ENCODE measurements around the gene DUSP22.

DUSP22 gene

DNA sequence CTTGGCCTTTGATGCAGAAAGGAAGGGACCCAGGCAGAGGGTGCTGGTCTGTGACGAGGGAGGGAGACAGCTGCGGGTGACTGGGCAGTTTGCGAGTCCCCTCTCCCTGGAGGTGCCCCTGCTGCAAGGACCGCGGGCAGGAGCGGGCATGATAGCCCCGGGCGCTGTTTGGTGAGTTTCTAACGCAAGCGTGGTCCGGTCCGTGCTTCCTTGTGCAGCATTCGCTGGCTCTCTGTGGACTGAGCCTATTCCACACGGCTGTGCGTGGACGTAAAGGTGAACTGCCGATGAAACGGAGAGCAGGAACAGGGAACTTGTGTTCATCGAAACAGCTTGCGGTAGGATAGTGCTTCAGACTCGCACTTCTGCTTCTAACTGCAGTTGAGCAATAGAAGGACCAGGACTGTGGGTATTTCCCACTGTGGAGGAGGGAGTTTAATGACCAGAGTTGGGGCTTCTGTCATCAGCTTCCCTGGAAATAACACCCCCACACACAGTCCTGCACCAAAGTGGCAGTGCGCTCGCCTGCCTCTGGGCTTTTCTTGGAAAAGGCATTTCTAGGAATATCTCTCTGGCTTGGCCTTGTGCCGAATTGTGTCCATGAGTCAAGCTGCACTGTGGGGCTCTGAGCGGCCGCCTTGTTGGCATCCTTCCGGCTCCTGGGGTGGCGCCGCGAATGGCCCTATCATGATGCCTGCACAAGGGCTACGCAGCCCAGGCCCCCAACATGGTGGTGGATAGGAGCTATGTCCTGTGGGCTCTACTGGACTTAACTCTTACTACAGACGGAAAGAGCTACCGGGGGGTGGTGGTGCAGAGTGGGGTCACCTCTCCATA, 48.9 kb downstream of the DUSP22 start:
- no peak for DNase-seq

DNA sequence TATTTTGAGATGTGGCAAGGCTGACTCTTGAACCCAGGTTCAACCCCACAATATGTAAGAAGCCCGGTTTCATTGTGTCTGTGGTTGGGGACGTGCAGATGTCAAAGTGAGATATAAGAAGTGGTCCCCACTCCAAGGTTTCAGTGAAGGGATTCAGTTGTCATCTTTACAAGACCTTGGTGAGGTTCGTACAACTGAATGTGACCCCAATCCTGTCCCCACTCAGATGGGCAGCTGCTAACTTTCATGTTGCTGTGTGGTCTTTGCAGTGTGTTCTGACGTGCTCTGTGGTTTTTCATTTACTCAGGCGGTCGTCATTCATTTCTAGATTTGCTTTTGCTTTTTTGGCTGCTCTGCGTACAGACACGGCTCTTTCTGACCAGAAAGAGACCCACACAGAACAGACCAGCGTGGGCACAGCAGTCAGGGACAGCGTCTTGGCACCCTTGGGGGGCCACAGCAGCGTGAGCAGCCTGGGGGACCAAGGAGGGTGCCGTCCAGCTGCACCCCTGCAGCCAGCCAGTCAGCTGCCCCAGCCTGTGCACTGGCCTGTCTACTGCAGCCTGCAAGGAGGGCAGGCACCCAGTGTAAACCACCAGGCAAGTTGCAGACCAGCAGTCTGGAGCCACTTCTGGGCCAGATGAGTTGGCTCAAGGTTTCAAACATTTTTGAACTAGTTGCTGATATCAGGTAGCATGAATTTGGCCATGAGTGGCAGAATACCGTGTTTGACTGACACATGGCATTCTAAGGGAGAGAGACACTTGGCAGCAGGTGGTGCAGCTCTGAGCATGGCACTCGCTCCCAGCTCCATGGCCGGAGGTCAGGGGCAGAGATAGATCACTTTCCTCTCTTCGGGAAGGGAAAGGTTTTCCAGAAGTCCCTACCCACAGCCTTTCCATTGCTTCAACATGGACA, 49.9 kb downstream of the DUSP22 start:
- DNase-seq = no peak

GRCh38 chr6:342832-343179, 50.5 kb downstream of the DUSP22 start:
- no peak for DNase-seq

DNA sequence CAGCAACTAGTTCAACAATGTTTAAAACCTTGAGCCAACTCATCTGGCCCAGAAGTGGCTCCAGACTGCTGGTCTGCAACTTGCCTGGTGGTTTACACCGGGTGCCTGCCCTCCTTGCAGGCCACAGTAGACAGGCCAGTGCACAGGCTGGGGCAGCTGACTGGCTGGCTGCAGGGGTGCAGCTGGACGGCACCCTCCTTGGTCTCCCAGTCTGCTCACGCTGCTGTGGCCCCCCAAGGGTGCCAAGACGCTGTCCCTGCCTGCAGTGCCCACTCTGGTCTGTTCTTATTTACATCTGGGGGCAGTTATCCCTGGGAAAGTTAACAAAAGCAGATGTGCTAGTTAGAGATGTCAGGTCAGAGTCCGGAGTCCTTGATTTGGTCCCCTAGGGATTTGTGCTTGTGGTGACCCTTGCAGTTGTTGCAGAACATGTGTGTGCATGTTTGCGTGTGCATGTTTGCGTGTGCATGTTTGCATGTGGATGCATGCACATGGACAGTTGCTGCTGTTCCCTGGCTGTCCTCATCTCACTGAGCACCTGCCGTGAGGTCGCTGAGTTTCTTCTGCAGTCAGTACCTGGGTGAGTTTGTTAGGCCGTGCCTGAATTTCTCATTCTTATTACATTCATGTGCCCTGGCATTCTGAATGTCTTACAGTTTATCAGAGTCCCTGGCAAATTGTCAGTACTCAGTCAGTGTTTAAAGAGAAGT, 51.1 kb downstream of the DUSP22 start:
- DNase-seq = no peak

DNA sequence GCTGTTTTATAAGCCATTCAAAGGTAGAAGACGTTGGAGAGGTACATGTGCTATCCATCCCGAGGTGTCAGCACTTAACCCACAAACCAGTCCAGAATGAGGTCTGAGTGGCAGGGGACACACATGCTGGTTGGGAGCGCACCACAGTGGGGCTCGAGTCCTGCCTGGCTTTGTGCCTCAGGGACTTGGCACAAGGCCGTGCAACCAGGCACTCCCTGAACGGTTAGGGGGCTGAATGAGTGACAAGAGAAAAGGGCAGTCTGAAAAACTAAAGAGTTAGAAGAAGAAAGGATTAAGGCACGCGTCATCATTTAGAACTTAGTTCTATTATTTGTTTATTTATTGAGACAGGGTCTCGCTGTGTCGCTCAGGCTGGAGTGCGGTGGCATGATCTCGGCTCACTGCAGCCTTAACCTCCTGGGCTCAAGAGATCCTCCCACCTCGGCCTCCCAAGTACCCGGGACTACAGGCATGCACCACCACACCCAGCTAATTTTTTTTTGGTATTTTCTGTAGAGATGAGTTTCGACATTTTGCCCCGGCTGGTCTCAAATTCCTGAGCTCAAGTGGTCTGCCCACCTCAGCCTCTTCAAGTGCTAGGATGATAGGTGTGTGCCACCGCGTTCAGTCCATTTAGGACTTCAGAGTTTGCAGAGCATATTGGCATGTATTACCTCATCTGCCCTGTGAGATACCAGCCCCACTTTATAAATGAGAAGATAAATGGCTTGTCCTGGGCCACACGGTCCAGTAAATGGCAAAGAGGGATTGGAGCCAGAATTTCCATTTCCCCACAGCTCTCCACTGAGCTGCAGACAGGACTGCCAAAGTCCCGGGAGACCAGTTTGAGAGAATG, 51.9 kb downstream of the DUSP22 start:
- DNase-seq = no peak

- DNase-seq = no peak
These were observed 52.6 kb downstream of the DUSP22 start for GRCh38 chr6:344816-345340.

DNA sequence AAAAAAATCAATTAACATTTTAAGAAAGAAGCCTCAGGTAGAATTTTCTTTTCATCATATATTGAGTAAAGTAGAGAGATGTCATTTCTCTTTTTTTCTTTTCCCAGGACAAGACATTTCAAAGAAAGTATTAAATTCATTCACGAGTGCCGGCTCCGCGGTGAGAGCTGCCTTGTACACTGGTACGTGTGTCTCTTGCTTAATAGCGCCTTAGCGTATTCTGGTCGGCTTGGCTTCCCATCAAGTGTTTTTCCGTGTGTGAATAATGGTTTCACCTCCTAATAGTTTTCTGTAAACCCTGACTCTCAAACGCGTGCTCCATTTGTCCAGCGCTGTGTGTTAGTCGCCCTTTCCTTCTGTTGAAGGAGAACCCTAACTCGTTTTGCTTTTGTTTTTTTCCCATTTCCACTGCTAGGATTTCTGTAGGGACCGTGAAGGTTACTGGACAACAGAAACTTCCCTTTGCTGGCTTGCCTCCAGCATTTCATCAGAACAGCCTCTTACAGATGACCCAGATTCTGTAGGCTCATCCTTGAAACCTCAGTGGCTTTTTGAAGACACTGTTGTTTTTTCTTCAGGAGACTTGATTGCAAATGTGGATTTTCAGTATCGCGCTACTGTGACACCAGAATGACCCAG, 53.6 kb downstream of the DUSP22 start:
- no peak for DNase-seq

GRCh38 chr6:346386-347030, 54.2 kb downstream of the DUSP22 start:
- DNase-seq = no peak

- DNase-seq = no peak
These were observed 54.9 kb downstream of the DUSP22 start for GRCh38 chr6:347232-347631.

DNA sequence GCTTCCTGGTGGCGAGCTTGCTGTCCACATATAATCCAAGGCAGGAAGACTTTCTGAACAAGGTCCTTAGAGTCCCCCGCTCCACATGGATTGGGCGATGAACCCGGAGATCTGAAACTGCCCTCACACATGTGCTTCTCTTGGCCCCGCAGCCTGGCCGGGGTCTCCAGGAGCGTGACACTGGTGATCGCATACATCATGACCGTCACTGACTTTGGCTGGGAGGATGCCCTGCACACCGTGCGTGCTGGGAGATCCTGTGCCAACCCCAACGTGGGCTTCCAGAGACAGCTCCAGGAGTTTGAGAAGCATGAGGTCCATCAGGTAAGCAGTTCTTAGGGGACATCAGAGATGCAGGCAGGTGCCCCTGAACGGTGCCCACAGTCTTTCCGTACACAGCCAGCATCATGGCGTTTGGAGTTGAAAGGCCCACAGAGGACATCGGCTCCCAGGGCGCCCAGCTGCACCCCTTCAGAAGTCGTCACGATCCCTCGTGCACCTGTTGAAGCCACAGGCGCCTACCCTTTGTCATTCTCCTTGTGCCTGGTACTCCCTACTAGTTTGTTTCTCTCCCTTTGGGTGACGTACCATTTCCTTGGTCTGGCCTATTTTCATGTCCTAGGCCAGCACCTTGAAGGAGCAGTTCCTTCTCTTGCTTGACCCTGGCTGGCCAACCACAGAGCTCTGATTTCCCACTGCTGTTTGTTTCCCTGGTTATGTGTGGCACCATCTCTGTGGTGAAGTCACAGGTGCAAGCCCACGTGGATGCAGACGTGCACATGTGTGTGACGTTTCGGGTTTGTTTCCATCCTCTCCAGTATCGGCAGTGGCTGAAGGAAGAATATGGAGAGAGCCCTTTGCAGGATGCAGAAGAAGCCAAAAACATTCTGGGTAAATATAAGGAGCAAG, 55.9 kb downstream of the DUSP22 start:
- no peak for DNase-seq

- DNase-seq = no peak
These were observed 56.6 kb downstream of the DUSP22 start for GRCh38 chr6:348860-349396.

GRCh38 chr6:349491-349921, 57.2 kb downstream of the DUSP22 start:
- DNase-seq = no peak

GRCh38 chr6:350371-350770, 58.1 kb downstream of the DUSP22 start:
- DNase-seq = no peak

GRCh38 chr6:351011-351866, 59.0 kb downstream of the DUSP22 start:
- no peak for DNase-seq

GRCh38 chr6:351867-352289, 59.6 kb downstream of the DUSP22 start:
- no peak for DNase-seq

- no peak for DNase-seq
These were observed 60.2 kb downstream of the DUSP22 start for GRCh38 chr6:352474-352873.

- no peak for DNase-seq
These were observed 60.7 kb downstream of the DUSP22 start for GRCh38 chr6:352896-353470.

Data from NCI-H526 treated with DMSO at 0.1 percent for 48 hours (cell line).